Gastrocnemius medialis (tissue), 4 donors: ENCODE data around the gene MCU. TPM values are rescaled to one million over a fixed set of nuclear protein-coding genes. Genes with fewer than 3 reads are reported as not detected.

Experiments used
- ATAC-seq, 2 donors: fragments of 150-250 bp; one replicate each; pipeline ENCODE4 v1.9.1; 2016
- DNase-seq, 2 donors: peaks; one replicate each; pipeline ENCODE4 v3.0.0-alpha.2; 2019
- H3K27ac ChIP-seq, 4 donors: fragments of 200-600 bp; sonication (generic); 1 replicate in 1 of 4; 2 replicates in 3 of 4; pipeline ENCODE4 v1.5.1; 2016 to 2018; ENCODE audit warnings: mild to moderate bottlenecking in 2 of 4, moderate library complexity in 1 of 4
- H3K27me3 ChIP-seq, 3 donors: fragments of 200-600 bp; sonication (generic) in 2 of 3; 1 replicate in 1 of 3; 2 replicates in 2 of 3; pipeline versions ENCODE4 v1.5.1 to v1.6.0; 2016 to 2019; ENCODE audit warnings: mild to moderate bottlenecking in 1 of 3, moderate library complexity in 1 of 3
- H3K36me3 ChIP-seq, 2 donors: fragments of 200-600 bp; sonication (generic) in 1 of 2; one replicate each; pipeline ENCODE4 v1.5.1; 2017 to 2018
- H3K4me1 ChIP-seq, 2 donors: fragments of 200-600 bp; sonication (generic) in 1 of 2; one replicate each; pipeline ENCODE4 v1.5.1; 2016 to 2017; ENCODE audit warnings: mild to moderate bottlenecking in 2 of 2
- H3K4me3 ChIP-seq, 4 donors: fragments of 200-600 bp; sonication (generic) in 3 of 4; 1 replicate in 1 of 4; 2 replicates in 3 of 4; pipeline ENCODE4 v1.5.1; 2016 to 2019; ENCODE audit warnings: mild to moderate bottlenecking in 2 of 4
- H3K9me3 ChIP-seq, 3 donors: fragments of 200-600 bp; sonication (generic) in 2 of 3; 1 replicate in 1 of 3; 2 replicates in 2 of 3; pipeline ENCODE4 v1.5.1; 2016 to 2019
- CTCF ChIP-seq, 5 experiments: fragments of 450-650 bp in 3 of 5; fragments of 200-600 bp in 2 of 5; sonication (generic) in 2 of 5; IDR thresholded peaks in 4 of 5; conservative IDR thresholded peaks in 1 of 5; 1 replicate in 4 of 5; 2 replicates in 1 of 5; pipeline ENCODE4 v1.5.1; 2016 to 2019; ENCODE audit warnings: antibody characterized with exemption in 5 of 5, mild to moderate bottlenecking in 3 of 5, moderate library complexity in 3 of 5
- POLR2A ChIP-seq, 2 donors: fragments of 450-650 bp; IDR thresholded peaks; one replicate each; pipeline ENCODE4 v1.6.1; 2017; ENCODE audit warnings: antibody characterized with exemption in 2 of 2, mild to moderate bottlenecking in 2 of 2, moderate library complexity in 2 of 2
- in situ Hi-C, 4 donors: fragments of 200-750 bp; cut with MboI; loops; one replicate each; pipeline versions ENCODE4 v1.15.0 to v1.8.0; 2017; ENCODE audit warnings: low sequenced_read_pairs in 4 of 4
- intact Hi-C: fragments of 100-400 bp; cut with DNase I; formaldehyde crosslinking; loops from one replicate; pipeline ENCODE4 v1.15.1; 2023; ENCODE audit warnings: low total_unique reads
- total RNA-seq, 4 donors: library from RNA; depleted of rRNA; stranded (reverse); fragments of >200 nt; gene quantifications; one replicate each; pipeline versions ENCODE4 v1.1.0 to v1.2.3, GENCODE V29; 2016

MCU gene
- total RNA-seq, 4 donors from 2014 or later, result 25.1 to 61.3 (median 49.0) TPM

GRCh38 chr10:72851509-72851908 lies 159.6 kb downstream of the MCU start:
- no peak for DNase-seq
- Histone ChIP-seq H3K36me3 (no peaks in the 10 kb centered on the region), H3K27ac (no peak overlapping the region), H3K4me1 (no peaks in the 10 kb centered on the region), H3K27me3 (no peaks in the 10 kb centered on the region), H3K9me3 (no peaks in the 10 kb centered on the region), H3K4me3 (no peak overlapping the region)
- intact Hi-C loops, result no loop called here
- no peak for ATAC-seq
- TF ChIP-seq CTCF (IDR thresholded peaks at IDR 0.05 in 4 of 5, conservative IDR thresholded peaks at IDR 0.05 in 1 of 5), result no peak
- no peak for TF ChIP-seq POLR2A (IDR thresholded peaks at IDR 0.05)
- in situ Hi-C loops, result no loop called here

GRCh38 chr10:72852508-72852907 lies 160.6 kb downstream of the MCU start:
- intact Hi-C loops, result no loop called here
- no peaks in the 10 kb centered on the region for H3K9me3 ChIP-seq
- H3K27ac ChIP-seq, result no peak overlapping the region
- H3K36me3 ChIP-seq, result no peaks in the 10 kb centered on the region
- DNase-seq, result no peak
- no peaks in the 10 kb centered on the region for H3K27me3 ChIP-seq
- TF ChIP-seq POLR2A (IDR thresholded peaks at IDR 0.05), result no peak
- no peak for TF ChIP-seq CTCF (IDR thresholded peaks at IDR 0.05 in 4 of 5, conservative IDR thresholded peaks at IDR 0.05 in 1 of 5)
- no peak for ATAC-seq
- no peak overlapping the region for H3K4me3 ChIP-seq
- in situ Hi-C loops, result no loop called here
- no peaks in the 10 kb centered on the region for H3K4me1 ChIP-seq

- Histone ChIP-seq H3K9me3 (no peaks in the 10 kb centered on the region), H3K27ac (no peak overlapping the region), H3K4me1 (no peaks in the 10 kb centered on the region), H3K4me3 (no peak overlapping the region), H3K27me3 (no peaks in the 10 kb centered on the region), H3K36me3 (peaks cover 0 to 5% of the 10 kb centered on the region in 2 donors)
- DNase-seq (no peak), ATAC-seq (no peak)
- in situ Hi-C loops, result no loop called here
- intact Hi-C loops, result no loop called here
- TF ChIP-seq CTCF (IDR thresholded peaks at IDR 0.05 in 4 of 5, conservative IDR thresholded peaks at IDR 0.05 in 1 of 5), result no peak
- TF ChIP-seq POLR2A (IDR thresholded peaks at IDR 0.05), result no peak
Measured at GRCh38 chr10:72855129-72855528, 163.2 kb downstream of the MCU start.

GRCh38 chr10:72855790-72856189 lies 163.8 kb downstream of the MCU start:
- no peak overlapping the region for H3K4me3 ChIP-seq
- in situ Hi-C loops, result no loop called here
- DNase-seq (no peak), ATAC-seq (no peak)
- no peak overlapping the region for H3K27ac ChIP-seq
- no peaks in the 10 kb centered on the region for H3K9me3 ChIP-seq
- intact Hi-C loops, result no loop called here
- H3K36me3 ChIP-seq, result peaks cover 0 to 11% of the 10 kb centered on the region in 2 donors
- no peaks in the 10 kb centered on the region for H3K27me3 ChIP-seq
- TF ChIP-seq CTCF (IDR thresholded peaks at IDR 0.05 in 4 of 5, conservative IDR thresholded peaks at IDR 0.05 in 1 of 5) (no peak), POLR2A (IDR thresholded peaks at IDR 0.05) (no peak)
- H3K4me1 ChIP-seq, result no peaks in the 10 kb centered on the region

GRCh38 chr10:72858067-72858466 lies 166.1 kb downstream of the MCU start:
- Histone ChIP-seq H3K27me3 (no peaks in the 10 kb centered on the region), H3K9me3 (no peaks in the 10 kb centered on the region), H3K4me1 (no peaks in the 10 kb centered on the region), H3K4me3 (no peak overlapping the region), H3K27ac (peak overlapping the region in 1 of 4 donors; percentile 25), H3K36me3 (peaks cover 0 to 30% of the 10 kb centered on the region in 2 donors)
- ATAC-seq (no peak), DNase-seq (no peak)
- in situ Hi-C loops, result no loop called here
- intact Hi-C loops, result no loop called here
- TF ChIP-seq CTCF (IDR thresholded peaks at IDR 0.05 in 4 of 5, conservative IDR thresholded peaks at IDR 0.05 in 1 of 5) (no peak), POLR2A (IDR thresholded peaks at IDR 0.05) (no peak)
